Right atrium auricular region (tissue), 2 donors: ENCODE measurements around the gene BCAN. TPM values are rescaled to one million over a fixed set of nuclear protein-coding genes. Genes with fewer than 3 reads are reported as not detected.

Source experiments
- DNase-seq: peaks from one replicate; pipeline ENCODE4 v3.0.0-alpha.2; 2019; ENCODE audit warnings: low spot score
- H3K27ac ChIP-seq, 2 donors: fragments of 200-600 bp; sonication (generic); 1 replicate in 1 of 2; 2 replicates in 1 of 2; pipeline ENCODE4 v1.5.1; 2016 to 2019
- H3K27me3 ChIP-seq, 2 donors: fragments of 200-600 bp; sonication (generic); one replicate each; pipeline versions ENCODE4 v1.5.1 to v1.6.0; 2017 to 2019
- H3K36me3 ChIP-seq: fragments of 200-600 bp; sonication (generic); one replicate; pipeline ENCODE4 v1.5.1; 2016
- H3K4me1 ChIP-seq, 2 donors: fragments of 200-600 bp; sonication (generic); one replicate each; pipeline versions ENCODE4 v1.5.1 to v1.6.0; 2017 to 2019
- H3K4me3 ChIP-seq, 2 donors: fragments of 200-600 bp; sonication (generic); 1 replicate in 1 of 2; 2 replicates in 1 of 2; pipeline ENCODE4 v1.5.1; 2017 to 2019; ENCODE audit warnings: mild to moderate bottlenecking in 1 of 2, moderate library complexity in 1 of 2
- H3K9me3 ChIP-seq, 2 donors: fragments of 200-600 bp; sonication (generic); one replicate each; pipeline ENCODE4 v1.5.1; 2019
- total RNA-seq, 2 donors: library from RNA; depleted of rRNA; stranded (reverse); fragments of >200 nt; gene quantifications; one replicate each; pipeline ENCODE4 v1.1.0, GENCODE V29; 2016
- TF ChIP-seq, protein P1 (sequence below), 2 donors: fragments of 200-600 bp; sonication (generic); IDR thresholded peaks; one replicate each; pipeline ENCODE4 v1.5.1; 2019; ENCODE audit warnings: antibody characterized with exemption in 2 of 2

The BCAN gene
- total RNA-seq, 2 donors from 2014 or later: not detected

DNA sequence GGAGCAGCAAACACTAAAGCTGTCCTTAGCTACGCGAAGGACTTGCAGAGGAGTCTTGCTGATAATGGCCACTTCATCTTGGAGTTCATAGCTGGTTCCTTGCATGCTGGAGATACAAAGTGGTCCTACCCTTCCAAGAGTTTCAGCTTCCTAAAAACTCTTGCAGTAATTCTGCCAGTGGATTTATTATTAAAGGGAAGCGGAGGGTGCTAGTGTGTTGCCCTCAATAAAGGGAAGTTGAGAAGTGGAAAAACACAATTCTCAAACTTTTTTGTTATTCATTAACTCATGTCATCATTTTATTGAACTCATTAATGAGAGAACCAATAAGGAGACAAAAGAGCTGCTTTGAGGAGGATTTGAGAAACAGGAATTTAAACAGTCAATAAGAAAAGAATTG lies 29.3 kb upstream of the BCAN start:
- Histone ChIP-seq H3K4me1 (peaks cover 0 to 29% of the 10 kb centered on the region in 2 donors), H3K27ac (no peak overlapping the region), H3K36me3 (no peaks in the 10 kb centered on the region), H3K9me3 (no peaks in the 10 kb centered on the region), H3K4me3 (no peak overlapping the region), H3K27me3 (no peaks in the 10 kb centered on the region)
- TF ChIP-seq, protein P1, sequence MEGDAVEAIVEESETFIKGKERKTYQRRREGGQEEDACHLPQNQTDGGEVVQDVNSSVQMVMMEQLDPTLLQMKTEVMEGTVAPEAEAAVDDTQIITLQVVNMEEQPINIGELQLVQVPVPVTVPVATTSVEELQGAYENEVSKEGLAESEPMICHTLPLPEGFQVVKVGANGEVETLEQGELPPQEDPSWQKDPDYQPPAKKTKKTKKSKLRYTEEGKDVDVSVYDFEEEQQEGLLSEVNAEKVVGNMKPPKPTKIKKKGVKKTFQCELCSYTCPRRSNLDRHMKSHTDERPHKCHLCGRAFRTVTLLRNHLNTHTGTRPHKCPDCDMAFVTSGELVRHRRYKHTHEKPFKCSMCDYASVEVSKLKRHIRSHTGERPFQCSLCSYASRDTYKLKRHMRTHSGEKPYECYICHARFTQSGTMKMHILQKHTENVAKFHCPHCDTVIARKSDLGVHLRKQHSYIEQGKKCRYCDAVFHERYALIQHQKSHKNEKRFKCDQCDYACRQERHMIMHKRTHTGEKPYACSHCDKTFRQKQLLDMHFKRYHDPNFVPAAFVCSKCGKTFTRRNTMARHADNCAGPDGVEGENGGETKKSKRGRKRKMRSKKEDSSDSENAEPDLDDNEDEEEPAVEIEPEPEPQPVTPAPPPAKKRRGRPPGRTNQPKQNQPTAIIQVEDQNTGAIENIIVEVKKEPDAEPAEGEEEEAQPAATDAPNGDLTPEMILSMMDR (IDR thresholded peaks at IDR 0.05): no peak
- DNase-seq: no peak

DNA sequence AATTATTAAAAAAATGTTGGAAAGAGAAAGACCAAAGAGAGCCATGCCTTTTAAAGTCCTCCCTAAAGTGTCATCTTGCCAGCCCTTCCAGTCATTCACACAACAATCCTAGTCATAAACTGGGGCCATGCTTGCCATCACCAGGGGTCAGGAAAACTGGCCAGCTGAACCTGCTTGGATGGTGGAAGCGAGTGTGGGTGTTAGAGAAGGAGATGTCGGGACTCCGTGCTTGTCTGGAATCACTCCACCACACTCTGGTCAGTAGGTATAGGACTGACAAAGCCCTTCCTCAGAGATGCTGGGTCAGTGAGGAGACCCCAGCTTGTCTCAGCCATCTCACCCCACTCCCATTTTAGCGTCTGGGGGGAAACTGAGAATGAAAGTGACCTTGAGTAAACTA lies 26.0 kb upstream of the BCAN start:
- Histone ChIP-seq H3K27me3 (no peaks in the 10 kb centered on the region), H3K27ac (peak overlapping the region; percentile 55 to 59), H3K36me3 (no peaks in the 10 kb centered on the region), H3K4me3 (no peak overlapping the region), H3K4me1 (peaks cover 0 to 25% of the 10 kb centered on the region in 2 donors), H3K9me3 (no peaks in the 10 kb centered on the region)
- TF ChIP-seq, protein P1 (IDR thresholded peaks at IDR 0.05): no peak
- DNase-seq: no peak

DNA sequence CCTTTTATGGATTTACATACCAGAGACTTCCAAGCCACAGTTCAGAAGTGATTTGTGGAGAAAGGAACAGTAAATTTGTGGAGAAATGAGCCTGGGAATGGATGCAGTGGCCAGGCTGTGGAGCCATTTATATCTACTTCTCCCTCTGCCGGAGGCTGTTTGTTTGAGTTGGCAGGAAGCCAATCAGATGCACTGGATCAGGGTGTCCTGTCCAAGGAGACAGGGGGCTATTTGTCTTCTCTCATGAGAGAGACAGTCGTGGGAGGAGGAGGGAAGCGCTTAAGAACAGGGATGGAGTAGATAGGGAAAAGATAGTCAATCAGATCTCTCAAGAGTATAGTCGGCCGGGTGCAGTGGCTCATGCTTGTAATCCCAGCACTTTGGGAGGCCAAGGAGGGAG lies 25.5 kb upstream of the BCAN start:
- Histone ChIP-seq H3K27ac (peak overlapping the region; percentile 55 to 59), H3K27me3 (no peaks in the 10 kb centered on the region)

DNA sequence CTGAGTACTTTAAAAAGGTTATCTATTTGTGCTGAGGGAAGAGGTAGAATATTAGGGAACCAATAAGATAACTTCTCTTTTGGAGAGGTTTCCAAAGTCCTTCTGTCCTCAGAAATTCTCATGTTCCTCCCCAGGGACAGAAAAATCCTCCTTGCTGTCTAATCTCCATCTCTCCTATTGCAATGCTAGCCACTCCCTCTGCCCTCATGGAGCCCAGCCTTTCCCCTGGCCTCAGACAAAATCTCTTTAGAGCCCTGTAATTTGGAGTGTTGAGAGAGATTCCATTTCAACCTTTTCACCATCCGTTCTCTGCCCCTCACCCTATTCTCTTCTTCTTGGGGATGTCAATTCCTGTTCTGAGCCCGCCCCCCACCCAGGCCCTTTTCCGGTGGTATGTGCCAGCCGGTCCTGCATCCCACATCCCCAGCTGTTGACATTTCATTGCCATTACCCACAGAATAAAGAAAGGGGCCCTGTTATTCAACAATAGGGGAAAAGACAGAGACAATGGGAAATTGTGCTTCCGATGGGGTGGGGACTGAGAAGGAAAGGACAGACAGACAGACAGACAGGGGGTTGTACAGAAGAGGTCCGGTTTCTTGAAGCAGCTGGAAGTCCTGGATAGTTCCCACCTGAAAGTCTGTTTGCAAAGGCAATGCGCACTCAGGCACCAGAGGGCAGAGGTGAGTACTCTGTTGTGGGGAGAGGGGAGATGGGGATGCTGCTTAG lies 22.9 kb upstream of the BCAN start, which contains the start of gene HAPLN2:
HAPLN2 (plus strand) TSS at position 563 of the 729 bp plus-strand sequence. CDS start 4,076 bp downstream, outside the sequence.
- H3K27ac ChIP-seq: no peak within 1 kb of the TSS
- H3K4me3 ChIP-seq: no peak within 1 kb of the TSS
- peaks cover 4 to 5% of the 10 kb centered on the region in 2 donors for H3K27me3 ChIP-seq
- no peaks in the 10 kb centered on the region for H3K9me3 ChIP-seq
- TF ChIP-seq, protein P1 (IDR thresholded peaks at IDR 0.05): peak in 1 of 2 donors; percentile 37
- peaks cover 0 to 32% of the 10 kb centered on the region in 2 donors for H3K4me1 ChIP-seq
- H3K36me3 ChIP-seq: no peaks in the 10 kb centered on the region
- no peak for DNase-seq

More for the DNA sequence above, 25.5 kb upstream of the BCAN start:
- Histone ChIP-seq H3K4me1 (peaks cover 0 to 25% of the 10 kb centered on the region in 2 donors), H3K36me3 (no peaks in the 10 kb centered on the region), H3K9me3 (no peaks in the 10 kb centered on the region), H3K4me3 (no peak overlapping the region)
- TF ChIP-seq, protein P1 (IDR thresholded peaks at IDR 0.05): peak in 1 of 2 donors; percentile 33
- DNase-seq: no peak

DNA sequence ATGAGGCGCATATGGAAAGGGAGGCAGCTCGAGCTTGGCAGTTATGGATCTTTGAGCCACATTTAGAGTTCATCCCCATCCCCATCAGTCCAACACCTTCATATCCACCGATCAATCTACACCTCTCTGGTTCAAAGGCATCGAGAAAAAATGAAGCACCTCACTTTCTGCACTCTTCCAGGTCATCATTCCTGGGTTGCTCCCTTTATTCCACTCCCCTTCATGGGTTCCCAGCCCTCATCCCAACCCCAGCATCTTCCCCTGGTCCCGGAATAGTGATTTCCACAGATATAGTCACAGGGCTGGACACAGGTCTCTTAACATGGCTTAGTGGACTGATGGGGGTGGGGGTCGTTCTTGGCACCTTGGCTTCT lies 22.3 kb upstream of the BCAN start:
- DNase-seq: no peak
- Histone ChIP-seq H3K4me3 (no peak overlapping the region), H3K4me1 (peaks cover 0 to 38% of the 10 kb centered on the region in 2 donors), H3K36me3 (no peaks in the 10 kb centered on the region), H3K9me3 (no peaks in the 10 kb centered on the region), H3K27me3 (peaks cover 5 to 6% of the 10 kb centered on the region in 2 donors), H3K27ac (no peak overlapping the region)
- TF ChIP-seq, protein P1 (IDR thresholded peaks at IDR 0.05): no peak
